HCEC 1CT (cell line): Measurements from ENCODE around the gene CYP11A1.

Source experiments
- DNase-seq: peaks from one replicate; pipeline ENCODE4 v3.0.0-alpha.2; 2017

CYP11A1 gene

GRCh38 chr15:74318376-74319137 is 48.9 kb downstream of the CYP11A1 start:
- DNase-seq: no peak

- peak; percentile 56 for DNase-seq
Observed at GRCh38 chr15:74317820-74318375, 49.5 kb downstream of the CYP11A1 start.

GRCh38 chr15:74316141-74316540 is 51.3 kb downstream of the CYP11A1 start:
- no peak for DNase-seq

GRCh38 chr15:74315626-74316025 is 51.8 kb downstream of the CYP11A1 start:
- no peak for DNase-seq

- no peak for DNase-seq
Observed at GRCh38 chr15:74314795-74315438, 52.5 kb downstream of the CYP11A1 start.

GRCh38 chr15:74313889-74314288 is 53.6 kb downstream of the CYP11A1 start:
- no peak for DNase-seq

- DNase-seq: no peak
Observed at GRCh38 chr15:74312445-74313007, 54.9 kb downstream of the CYP11A1 start.

- DNase-seq: peak; percentile 8
Observed at GRCh38 chr15:74311734-74312444, 55.6 kb downstream of the CYP11A1 start.

GRCh38 chr15:74307827-74308811 is 59.3 kb downstream of the CYP11A1 start:
- peak; percentile 49 for DNase-seq

- DNase-seq: no peak
Observed at GRCh38 chr15:74306781-74307217, 60.6 kb downstream of the CYP11A1 start.

GRCh38 chr15:74305687-74306086 is 61.8 kb downstream of the CYP11A1 start:
- DNase-seq: no peak

- DNase-seq: no peak
Observed at GRCh38 chr15:74304431-74304830, 63.0 kb downstream of the CYP11A1 start.

- no peak for DNase-seq
Observed at GRCh38 chr15:74303741-74304309, 63.6 kb downstream of the CYP11A1 start.

- no peak for DNase-seq
Observed at GRCh38 chr15:74302821-74303359, 64.6 kb downstream of the CYP11A1 start.

GRCh38 chr15:74301583-74302361 is 65.7 kb downstream of the CYP11A1 start:
- DNase-seq: no peak

GRCh38 chr15:74300057-74300795 is 67.2 kb downstream of the CYP11A1 start:
- no peak for DNase-seq

- no peak for DNase-seq
Observed at GRCh38 chr15:74297887-74298286, 69.6 kb downstream of the CYP11A1 start.

- DNase-seq: no peak
Observed at GRCh38 chr15:74295800-74296199, 71.6 kb downstream of the CYP11A1 start.

GRCh38 chr15:74294010-74294409 is 73.4 kb downstream of the CYP11A1 start:
- no peak for DNase-seq
